HG03064 (cell line): ENCODE data around the gene ZNF770.

Experiments
- ATAC-seq: cut with Tn5 transposase; IDR thresholded peaks from one replicate; pipeline ENCODE4 v1.9.1; 2021; ENCODE audit warnings: low read depth; ENCODE audit not compliant: unreplicated experiment

The ZNF770 gene, protein sequence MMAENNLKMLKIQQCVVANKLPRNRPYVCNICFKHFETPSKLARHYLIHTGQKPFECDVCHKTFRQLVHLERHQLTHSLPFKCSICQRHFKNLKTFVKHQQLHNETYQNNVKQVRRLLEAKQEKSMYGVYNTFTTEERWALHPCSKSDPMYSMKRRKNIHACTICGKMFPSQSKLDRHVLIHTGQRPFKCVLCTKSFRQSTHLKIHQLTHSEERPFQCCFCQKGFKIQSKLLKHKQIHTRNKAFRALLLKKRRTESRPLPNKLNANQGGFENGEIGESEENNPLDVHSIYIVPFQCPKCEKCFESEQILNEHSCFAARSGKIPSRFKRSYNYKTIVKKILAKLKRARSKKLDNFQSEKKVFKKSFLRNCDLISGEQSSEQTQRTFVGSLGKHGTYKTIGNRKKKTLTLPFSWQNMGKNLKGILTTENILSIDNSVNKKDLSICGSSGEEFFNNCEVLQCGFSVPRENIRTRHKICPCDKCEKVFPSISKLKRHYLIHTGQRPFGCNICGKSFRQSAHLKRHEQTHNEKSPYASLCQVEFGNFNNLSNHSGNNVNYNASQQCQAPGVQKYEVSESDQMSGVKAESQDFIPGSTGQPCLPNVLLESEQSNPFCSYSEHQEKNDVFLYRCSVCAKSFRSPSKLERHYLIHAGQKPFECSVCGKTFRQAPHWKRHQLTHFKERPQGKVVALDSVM

DNA sequence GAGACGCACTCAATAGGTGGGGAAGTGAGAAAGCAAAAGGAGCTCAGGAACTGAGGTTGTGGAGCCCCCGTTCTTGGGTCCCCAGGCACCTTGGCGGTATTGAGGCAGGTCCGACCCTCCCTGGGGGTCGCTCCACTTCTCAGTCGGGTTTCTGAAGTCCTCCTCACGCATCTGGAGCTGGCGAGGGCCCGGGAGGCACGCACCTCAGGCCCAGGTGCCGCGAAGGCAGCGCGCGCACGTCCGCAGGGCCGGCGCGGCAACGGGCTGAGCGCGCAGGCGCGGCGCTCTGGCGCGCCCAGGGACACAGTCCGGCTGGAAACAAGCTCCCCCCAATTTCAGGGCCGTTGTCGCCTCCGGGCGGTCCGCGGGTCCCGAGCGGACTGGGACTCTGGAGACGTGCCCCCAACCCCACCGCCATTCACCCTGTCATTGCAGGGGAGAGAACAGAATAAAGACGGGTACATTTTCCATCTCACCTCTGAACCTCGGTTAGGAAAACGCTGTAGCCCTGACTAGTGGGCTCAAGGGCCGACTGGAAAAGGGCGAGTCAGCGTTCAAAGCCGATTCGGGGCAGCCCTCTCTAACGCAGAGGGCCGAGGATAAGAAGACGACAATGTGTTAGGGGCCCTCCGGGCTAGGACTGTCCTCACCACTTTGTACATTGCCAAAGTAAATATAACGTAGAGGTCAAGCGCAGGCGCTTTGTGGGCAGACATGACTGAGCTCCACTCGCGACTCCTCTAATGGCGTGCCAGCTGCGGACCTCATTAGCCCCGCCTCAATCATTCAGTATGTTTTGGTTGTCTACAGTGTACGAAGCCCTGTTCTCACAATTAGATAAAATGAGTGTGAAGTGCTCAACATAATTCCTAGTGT lies at the start of gene ZNF770:
ZNF770 (minus strand) TSS at position 261 of the 876 bp plus-strand sequence. CDS start 4,853 bp downstream, outside the sequence.
- ATAC-seq, result peak; percentile 67

DNA sequence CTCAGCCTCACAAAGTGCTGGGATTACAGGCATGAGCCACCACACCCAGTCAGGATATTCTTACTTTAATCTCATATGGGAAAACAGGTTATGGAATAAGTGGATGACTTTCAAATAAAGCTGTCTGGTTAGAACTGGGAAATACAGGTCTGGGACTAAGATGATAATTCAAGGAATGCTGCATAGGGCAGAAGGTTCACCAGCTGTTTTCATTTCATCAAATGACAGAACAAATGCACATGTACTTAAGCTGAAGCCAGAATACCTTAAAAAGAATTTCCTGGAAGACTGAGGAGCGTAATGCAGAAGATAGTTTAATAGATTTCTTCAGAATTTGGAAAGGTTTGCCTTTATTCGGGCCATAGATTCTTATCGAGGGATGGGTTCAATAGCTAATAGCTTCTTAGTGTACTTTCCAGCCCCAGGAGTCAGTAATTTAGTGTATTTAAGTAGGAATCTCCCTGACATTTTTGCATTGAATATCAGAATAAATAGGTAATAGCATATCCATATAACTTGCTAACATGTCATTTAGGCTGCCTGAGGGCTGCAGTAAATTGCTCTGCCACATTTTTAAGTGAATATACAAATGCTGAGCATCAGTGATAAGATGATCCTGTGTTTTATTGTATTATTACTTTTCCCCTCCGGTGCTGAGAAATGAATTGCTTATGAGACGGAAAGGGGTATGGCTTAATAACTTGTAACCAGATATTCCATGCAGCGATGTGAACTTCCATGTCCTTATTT lies 40.3 kb upstream of the ZNF770 start:
- ATAC-seq, result no peak

DNA sequence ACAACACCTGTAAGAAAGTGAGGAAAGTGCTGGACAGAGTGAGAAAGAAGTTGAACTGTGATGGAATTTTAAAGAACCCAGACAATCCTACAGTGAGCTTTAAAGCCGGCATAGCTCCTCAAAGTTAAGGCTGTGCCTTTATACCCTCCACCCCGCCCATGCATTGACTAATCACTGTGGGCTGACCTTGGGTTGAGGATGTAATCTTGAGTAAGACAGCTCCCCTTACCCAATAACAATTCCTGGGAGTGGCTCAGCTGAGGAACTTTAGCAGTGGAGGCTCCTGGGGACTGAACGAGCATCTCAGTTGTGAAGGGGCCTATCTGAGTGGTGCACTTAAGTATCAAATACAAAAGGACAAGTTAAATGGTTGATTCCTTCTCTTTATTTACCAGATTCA lies 35.7 kb upstream of the ZNF770 start:
- ATAC-seq, result no peak

DNA sequence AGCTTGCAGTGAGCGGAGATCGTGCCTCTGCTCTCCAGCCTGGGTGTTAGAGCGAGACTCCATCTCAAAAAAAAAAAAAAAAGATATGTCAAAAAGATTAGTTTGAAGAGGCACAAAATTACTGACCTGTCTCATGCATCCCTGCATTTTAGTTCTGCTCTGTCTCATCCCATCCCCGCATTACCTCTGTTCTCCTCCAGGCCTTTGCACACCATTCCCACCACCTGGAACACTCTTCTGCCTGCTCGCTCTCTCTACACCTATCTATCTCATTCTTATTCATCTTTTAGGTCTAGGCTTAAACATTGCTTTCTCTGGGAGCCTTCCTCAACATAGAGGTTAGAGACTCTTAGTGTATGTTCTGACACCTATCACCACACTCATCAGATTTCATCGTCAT lies 32.9 kb upstream of the ZNF770 start:
- no peak for ATAC-seq

DNA sequence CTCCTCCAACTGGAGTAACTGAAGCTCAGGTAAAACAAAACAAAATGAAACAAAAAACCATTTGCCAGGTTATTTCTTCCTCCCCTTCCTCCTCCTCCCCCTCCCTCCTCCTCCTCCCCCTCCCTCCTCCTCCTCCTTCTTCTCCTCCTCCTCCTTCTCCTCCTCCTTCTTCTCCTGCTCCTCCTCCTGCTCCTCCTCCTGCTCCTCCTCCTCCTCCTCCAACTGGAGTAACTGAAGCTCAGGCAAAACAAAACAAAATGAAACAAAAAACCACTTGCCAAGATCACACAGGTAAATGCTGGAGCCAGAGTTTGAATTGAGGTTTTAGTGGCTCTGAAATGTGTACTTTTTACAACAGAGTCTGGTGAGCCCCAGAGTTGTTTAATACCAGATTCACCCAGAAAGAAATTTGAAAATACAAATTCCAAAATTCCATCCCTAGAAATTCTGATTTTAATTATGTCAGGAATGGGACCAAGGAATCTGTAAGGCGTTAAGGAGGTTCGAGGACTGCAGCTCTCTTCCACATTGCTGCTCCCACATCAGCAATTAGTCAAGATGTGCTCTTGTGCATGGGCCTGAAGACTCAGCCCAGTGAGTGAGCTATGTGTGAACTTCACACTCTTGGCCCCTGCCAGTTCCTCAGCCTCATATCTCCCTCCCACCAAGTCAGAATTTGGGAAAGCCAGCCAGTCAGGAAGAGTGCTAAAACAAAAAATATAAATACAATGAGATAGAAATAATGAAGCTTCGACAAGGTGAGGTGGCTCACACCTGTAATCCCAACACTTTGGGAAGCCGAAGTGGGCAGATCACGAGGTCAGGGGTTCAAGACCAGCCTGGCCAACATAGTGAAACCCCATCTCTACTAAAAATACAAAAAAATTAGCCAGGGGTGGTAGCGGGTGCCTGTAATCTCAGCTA lies 31.6 kb upstream of the ZNF770 start:
- ATAC-seq, result no peak

DNA sequence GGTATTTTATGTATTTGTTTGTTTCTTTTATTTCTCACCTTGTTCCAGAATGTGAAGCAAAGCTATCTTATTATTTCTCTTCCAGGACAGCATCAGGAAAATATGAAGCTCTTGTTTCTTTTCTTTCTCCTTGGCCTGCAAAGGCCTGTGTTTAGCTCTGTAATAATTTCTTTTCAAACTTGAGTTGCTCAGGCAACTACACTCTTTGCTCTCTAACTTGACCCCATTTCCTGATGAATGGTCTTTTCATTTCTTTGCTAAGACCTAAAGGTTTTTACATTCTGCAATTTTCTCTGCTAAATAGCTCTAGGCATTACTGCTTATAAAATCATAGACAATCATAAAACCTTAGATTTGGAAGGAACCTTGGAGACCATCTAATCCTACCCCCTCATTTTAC lies 26.2 kb upstream of the ZNF770 start:
- no peak for ATAC-seq

DNA sequence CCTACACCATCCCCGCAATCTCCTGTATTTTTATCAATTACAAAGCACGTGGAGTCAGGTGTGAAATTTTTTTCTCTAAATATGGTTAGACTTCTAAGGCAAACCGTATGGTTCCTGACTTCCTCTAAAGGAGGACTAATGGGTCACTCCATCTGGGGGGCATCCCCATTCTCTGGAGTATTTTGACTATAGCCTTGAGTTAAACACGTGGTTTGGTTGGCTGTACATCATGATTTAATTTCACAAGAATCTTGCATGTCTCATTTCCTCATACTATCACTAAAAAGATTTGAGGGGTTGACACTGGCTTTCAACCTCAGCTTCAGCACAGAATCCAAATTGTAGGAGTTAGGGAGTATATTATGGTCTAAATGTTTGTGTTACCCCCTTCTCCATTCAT lies 25.3 kb upstream of the ZNF770 start:
- ATAC-seq, result no peak

DNA sequence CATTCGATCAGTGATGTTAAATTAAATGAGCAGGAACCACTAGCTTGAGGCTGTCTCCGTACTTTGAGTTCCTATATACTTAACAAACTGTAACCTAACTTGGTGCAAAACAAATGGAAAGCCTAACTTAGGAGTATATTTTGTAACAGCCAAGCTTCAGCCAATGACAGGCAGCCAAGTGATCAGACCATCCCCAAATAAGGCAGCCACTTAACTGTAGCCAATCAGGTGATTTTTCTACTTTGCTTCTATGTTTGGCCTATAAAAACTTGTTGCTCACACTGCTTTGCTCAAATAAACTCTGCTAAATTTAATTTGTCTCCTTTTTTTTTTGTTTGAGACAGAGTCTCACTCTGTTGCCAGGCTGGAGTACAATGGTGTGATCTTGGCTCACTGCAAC lies 19.3 kb upstream of the ZNF770 start:
- ATAC-seq, result no peak

DNA sequence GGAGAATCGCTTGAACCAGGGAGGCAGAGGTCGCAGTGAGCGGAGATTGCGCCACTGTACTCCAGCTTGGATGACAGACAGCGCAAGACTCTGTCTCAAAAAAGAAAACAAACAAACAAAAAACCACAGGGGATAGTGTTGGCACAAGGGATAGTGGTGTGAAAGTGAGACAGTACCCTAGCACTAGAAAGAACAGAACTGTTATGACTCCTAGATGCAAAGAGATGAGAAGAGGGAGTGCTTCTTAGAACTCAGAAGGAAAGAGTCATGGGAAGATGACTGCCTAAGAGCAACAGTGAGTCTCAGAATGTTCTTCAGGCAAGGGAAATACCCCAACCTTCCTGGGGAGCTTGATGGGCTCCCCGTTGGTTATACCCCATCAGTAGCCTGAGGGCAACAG lies 17.8 kb upstream of the ZNF770 start:
- no peak for ATAC-seq

DNA sequence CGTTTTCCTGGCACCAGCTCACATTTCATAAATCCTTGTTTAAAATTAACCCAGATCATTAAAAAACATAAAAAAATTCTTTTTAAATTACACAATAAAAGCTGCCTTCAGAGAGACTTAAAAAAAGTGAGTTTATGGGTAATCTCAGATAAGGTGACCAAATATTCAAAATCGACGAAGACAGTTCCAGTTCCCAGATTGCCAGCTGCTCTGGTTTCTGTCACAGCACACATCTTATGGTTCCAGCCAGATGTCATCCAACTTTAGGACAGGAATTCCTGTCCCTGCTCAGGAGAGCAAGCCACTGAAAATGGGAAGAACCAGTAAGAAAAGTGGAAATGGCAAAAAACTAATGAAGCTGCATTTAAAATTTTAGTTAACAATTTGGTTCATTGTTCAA lies 15.8 kb upstream of the ZNF770 start:
- no peak for ATAC-seq

DNA sequence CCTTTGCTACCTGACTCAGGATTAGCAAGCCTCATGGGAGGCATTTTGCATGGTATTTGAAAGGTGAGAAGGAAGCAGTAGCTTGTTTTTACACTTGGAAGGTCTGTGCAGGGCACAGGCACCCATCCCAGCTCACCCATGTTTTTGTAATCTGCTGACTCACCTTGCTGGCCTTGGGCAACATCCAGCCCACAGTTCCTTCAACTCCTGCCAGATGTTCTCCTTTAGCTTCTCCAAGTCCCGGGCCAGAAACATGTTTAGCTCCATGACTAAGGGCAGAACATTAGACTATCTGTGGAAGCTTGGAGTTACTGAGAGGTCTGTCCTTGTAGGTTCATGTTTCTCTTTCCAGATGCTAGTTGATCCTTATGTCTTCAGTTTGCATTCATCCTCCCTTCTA lies 12.4 kb upstream of the ZNF770 start:
- no peak for ATAC-seq

DNA sequence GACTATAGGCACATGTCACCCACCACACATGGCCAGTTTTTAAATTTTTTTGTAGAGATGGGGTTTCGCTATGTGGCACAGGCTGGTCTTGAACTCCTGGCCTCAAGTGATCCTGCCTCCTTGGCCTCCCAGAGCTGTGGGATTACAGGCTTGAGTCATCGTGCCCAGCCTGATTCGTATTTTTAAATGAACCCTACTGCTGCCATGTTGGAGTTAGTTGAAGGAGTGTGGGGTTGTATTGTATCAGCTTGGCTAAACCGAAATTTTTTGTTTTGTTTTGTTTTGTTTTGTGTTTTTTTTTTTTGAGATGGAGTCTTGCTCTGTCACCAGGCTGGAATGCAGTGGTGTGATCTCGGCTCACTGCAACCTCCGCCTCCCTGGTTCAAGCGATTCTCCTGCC lies 11.8 kb upstream of the ZNF770 start:
- ATAC-seq, result no peak

DNA sequence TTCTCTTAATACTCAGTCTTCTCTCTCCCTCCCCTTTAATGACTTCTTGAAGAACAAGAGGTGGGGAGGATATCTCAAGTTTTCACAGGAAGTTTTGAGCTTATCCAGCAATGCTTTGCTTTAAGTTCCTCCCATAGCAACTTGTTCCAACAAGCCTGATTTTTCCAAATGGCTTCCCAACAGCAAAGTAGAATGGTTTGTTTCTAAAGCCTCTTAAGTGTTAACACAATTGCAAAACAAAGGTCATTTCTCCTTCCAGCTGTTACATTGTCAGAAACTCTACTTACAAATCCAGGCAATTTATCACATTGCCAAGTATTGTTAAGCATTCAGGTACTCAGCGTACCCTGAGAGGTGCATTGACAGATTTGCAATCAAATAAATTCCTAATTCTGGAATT lies 6.8 kb upstream of the ZNF770 start:
- no peak for ATAC-seq

DNA sequence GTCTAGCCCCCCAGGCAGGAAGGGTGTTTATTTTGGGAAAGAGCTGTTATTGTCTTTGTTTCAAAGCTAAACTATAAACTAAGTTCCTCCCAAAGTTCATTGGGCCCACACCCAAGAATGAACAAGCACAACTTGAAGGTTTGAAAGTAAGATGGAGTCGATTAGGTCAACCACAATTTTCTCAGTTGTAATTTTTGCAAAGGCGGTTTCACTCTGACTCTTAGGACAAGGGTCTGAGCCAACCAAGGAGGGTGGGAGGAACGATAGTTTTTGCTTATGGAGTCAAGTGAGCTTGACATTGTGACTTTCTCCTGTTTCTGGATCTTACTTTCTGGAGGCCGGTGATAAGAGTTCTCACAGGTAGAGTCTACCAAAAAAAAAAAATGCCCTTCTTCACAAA lies 5.8 kb upstream of the ZNF770 start:
- peak; percentile 87 for ATAC-seq

DNA sequence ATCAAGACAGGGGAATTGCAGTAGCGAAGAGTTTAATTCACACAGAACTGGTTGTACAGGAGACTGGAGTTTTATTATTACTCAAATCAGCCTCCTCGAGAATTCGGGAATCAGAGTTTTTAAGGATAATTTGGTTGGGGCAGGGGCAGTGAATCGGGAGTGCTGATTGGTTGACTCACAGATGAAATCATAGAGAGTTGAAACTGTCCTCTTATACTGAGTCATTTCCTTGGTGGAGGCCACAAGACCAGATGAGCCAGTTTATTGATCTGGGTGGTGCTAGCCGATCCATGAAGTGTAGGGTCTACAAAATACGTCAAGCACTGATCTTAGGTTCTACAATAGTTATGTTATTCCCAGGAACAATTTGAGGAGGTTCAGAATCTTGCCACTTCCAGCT lies 5.3 kb upstream of the ZNF770 start:
- ATAC-seq, result no peak

DNA sequence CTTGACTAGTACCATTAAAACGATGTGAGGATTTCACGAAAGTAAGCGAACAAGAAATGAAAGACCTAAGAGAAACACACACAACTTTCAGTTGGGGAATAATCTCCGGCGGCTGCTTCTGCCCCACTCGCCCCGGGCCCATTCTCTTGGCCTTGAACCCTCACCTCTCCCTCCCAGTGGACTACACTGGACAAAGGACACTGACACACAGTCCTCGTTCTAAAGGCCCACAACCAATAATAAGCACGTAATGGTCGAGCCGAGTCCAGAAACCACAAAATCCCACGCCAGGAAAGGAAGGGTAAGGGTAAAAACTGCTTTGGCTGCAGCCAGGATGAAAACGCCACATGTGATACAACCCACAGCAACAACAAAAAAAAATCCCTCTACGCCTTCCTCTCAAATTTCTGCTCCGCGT lies 469 bp downstream of the ZNF770 start:
- no peak for ATAC-seq

DNA sequence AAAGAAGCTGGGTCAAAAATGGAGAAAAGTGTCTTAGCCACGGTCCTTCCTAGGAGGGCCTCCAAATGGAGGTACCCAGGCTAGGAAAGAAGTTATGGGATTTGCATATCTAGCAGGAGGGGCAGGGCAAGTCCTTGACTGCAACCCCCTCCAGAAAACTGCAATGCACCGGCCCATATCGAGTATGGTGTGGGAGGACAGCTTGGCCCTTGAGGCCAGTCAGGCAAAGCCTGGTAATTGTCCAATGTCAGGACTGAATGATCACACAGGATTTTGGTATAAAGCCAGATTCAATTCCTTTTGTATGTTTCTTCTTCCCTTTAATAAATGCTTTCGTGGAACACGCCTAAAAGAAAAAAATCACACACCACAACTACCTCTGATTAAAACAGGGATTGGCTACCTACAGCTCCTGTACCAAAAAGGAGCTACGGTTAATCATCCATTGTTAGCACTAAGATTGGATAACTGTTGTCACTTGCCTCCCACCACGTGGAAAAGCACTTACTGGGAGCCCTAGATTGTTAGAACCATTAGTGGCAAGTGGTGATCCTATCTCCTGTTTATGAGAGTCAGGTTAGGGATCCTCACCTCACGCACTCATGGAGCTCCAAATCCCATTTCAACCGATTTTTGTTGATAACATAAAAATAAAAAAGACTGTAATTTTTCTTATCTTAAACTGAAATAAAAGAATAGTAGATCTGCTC lies 1.2 kb downstream of the ZNF770 start:
- no peak for ATAC-seq

DNA sequence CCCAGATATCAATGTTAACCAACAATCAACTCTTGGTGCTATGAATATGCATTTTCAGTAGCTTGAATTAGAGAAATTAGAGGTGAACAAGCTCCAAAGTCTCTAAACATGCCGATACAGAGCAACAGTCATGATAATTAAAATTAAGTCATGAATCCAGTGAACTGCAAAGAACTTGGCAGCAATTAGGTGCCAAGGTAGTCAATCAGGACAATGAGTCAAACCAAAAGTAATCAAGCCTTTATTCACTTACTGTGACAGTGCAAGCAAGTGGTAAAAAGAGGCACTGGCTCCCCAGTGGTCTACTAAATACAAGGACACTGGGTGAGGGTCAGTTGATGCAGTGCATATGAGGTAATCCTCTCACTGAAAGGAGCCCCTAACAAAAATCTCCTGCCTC lies 1.8 kb downstream of the ZNF770 start:
- no peak for ATAC-seq
